ENCODE measurements around the gene ITPK1.
A peak's percentile ranks its signal among the peaks of the same experiment; 100 is the strongest.

Gene ITPK1

DNA sequence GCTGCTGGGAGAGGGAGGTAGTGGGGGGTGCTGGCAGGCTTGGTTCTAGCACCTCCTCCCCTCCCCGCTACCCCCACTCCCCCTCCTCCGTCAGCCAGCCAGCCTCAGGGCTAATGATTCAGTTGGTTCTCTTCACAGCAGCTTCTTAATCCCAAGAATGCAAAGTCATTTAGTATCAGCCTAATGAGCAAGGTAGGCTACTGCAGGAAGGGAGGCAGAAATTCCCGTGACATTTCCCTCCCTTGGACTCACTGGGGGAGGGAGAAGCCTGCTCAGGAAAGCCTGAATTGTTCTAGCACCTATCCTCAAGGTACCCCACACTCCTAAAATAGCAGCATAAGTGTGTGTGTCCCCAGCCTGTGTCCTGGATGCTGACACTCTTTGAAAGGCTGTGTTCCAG lies 29.8 kb downstream of the ITPK1 start:
- DNase-seq (ENCODE audit: low read depth in 2 of 3, low spot score in 1 of 3), result no peak

DNA sequence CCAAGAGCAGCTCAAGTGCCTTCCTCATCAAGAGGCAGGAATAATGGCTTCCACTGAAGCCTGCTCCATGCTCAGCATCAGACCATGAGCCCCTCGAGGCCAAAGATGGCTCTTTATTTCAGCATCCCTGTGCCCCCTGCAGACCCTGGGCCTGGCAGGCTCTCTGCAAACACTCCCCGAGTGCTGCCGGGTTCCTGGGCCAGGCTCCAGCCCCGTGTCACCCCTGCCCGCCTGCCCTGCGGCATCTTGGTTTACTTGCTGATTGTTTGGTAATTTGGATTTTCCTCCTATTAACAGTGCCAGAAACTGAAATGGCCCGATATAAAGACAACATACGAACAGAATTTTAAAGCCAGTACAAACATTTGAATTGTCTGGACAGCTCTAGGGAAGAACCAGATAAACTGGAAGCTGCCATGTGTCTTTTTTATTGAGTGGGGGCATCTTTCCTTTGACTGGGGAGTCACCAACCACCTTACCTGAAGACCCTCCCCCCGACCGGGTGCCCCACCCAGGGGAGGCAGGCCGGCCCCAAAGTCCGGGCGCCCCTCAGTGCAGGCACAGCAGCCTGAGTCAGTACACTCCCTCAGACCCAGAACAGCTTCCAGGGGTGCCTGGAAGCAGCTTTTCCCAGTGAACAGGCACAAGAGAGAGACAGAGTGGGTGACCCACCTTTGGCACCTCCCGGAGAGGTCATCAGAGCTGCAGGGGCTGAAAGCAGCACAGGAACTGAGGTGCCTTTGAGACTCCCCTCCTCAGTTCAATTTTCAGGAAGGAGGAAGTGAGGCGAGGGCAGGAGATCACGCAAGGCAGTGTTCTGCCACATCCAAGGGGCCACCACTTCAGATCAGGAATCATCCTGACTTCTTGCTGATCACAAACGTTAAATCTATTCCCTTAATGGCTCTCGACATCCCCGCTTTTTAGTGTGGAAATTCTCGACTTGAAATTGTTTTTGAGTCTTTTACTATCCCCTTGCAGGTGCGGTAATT lies 30.6 kb downstream of the ITPK1 start:
- DNase-seq (ENCODE audit: low read depth in 2 of 3, low spot score in 1 of 3), result no peak

DNA sequence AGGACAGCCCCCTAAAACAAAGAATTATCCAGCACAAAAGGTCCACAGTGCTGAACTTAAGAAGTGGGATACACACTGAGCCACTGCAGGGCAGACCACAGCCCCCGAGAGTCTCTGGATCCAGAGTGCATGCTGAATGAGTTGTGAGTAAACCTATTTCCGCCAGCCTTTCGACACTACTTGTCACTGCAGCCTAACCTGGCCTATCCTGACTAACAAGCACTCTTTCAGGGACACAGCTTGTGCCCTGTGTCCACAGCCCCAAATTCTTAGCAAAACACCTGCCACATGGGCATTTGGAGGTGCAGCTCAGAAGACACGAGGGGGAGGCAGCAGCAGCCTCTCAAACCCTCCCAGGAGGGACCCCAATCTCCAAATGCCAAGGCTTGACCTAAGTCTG lies 31.3 kb downstream of the ITPK1 start:
- no peak for DNase-seq (ENCODE audit: low read depth in 2 of 3, low spot score in 1 of 3)

DNA sequence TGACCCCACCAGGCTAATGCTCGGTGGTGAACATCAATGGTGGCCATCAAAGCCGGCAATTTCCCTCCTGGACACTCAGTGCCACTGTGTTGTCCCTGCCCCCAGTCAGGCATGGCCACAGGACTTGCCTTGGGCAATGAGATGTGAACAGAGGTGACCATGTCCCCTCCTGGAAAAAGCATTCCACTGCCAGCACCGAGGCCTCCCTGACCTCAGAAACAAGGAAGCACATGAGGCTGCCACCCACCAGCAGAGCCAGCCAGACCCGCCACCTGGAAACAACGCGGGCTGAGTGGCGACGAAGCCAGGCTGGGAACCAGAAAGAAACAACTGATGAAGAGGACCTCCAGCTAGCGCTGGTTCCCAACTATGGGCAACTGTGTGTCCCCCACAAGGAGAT lies 31.8 kb downstream of the ITPK1 start:
- DNase-seq (ENCODE audit: low read depth in 2 of 3, low spot score in 1 of 3), result no peak

DNA sequence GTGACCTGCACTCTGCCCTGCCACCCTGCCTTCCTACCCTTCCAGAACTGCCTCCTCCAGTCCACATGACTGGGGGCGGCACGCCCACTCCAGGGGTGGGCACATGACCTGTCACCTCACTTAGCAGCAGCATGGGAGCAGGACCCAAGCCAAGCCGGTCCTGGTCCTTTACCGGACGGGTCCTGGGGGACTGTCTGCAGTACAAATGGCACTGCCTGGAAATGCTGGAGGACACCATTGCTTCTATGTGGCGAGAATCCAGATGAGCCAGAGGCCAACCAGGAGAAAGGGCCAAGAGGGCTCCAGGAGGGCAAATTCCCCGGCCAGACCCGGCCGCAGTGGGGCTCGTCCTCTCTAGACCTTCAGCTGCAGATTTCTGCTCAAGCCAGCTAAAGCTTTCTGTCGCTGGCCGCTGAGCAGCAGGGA lies 33.1 kb downstream of the ITPK1 start:
- DNase-seq (ENCODE audit: low read depth in 2 of 3, low spot score in 1 of 3), result no peak

DNA sequence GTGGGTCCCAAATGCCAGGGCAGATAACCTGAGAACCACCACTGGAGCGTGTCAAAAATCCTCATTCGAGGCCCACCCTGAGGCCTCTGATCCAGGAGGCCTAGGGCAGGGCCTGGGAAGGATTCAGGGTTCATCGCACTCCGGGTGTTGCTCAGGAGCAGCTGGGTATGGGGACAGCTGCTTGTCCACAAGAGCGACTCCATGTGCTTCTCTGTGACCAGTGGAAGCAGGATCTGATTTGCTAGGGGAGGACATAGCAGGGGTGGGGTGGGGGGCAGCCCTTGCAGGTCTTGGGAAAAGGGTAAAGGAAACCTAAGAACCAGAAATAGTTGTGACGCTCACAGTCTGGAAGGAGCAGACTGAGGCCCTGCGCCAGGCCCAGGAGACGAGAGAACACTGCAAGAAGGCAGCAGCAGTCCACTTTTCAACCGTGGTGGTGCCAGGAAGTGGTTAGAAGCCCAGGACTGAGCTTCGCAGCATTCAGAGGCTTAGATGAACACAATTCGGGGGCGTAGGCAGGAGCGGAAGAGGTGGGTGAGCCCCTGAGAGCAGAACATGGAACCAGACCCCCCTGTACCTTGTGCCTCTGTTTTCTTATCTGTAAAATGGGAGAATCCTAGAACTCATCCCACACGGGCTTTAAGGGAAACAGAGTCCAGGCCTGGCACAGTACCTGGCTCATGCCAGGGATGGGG lies 33.7 kb downstream of the ITPK1 start:
- peak in 2 of 3 donors; percentile 3 to 7 for DNase-seq (ENCODE audit: low read depth in 2 of 3, low spot score in 1 of 3)

DNA sequence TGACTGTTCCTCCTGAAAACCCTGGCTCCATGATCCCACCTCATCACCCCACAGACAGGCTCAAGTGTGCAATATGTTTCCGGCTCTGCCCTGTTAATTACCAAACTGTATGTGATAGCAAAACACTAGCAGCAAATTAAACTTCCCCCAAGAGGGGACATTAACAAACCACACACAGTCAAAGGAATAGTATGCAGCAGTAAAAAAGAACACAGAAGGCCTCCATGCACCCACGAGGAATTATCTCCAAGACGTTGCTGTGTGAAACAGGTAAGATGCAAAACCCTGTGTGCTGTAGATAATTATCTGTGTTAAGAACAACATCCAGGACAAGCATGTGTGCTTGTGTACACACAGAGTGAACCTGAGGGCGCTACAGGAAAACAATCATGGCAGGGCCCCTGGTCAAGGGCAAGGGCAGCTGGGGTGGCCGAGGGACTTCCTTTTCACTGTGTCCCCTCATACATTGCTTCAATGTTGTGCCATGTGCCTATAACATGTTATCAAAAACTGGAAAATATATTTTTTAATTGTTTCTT lies 35.8 kb downstream of the ITPK1 start:
- DNase-seq (ENCODE audit: low read depth in 2 of 3, low spot score in 1 of 3), result no peak

DNA sequence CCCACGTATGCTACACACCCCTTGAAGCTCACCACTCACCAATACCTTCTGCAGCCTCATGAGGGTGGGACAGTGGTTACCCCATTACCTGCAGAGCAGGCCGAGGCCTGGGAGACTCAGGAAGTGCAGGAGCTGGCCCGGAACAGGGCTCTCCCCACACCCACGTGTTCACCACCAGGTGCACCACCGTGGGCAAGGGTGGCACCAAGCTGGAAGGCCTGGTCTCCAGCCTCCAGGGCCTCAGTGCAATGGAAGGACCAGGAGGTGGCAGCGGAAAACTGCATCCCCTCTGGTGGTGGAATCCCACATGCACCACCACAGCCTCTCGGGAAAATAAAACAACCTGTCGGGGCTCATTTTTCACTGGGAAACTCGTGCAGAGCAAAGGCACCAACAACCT lies 36.4 kb downstream of the ITPK1 start:
- DNase-seq (ENCODE audit: low read depth in 2 of 3, low spot score in 1 of 3), result no peak

DNA sequence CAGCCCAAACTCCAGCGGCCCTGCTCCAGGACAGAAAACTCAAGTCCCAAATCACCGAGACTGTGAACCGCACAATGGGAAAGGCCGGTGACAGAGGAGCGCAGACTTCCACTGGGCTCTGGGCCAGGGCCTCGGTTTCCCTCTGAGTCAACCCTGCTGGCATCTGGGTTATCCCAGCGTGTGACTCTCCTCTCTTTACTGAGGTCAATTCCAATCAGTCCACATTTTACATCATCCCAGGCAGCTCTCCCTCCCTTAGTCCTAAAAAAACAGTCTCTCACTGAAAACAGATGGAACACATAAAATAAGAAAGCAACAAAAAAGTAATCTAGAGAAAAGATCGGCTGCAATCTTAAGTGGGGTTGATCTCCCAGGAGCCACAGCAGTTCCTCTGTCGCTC lies 36.9 kb downstream of the ITPK1 start:
- DNase-seq (ENCODE audit: low read depth in 2 of 3, low spot score in 1 of 3), result no peak

DNA sequence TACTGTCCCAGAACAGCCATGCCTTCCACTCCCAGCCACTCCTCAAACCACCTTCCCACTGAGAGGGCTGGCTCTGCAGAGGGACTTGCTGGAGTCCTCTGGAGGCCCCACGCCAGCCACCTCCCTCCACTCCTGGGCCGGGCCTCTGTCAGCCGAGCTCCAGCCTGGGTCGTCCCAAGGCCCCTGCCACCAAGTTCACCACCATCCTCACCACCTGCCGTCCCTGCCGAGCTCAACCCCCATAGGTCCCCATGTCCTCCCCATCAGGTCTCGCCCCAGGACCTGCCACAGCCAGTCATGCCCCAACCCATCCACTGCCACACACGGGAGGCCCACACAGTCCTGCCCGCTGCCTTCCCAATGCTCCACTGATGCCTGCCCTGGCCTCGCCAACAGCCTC lies 39.0 kb downstream of the ITPK1 start:
- no peak for DNase-seq (ENCODE audit: low read depth in 2 of 3, low spot score in 1 of 3)

DNA sequence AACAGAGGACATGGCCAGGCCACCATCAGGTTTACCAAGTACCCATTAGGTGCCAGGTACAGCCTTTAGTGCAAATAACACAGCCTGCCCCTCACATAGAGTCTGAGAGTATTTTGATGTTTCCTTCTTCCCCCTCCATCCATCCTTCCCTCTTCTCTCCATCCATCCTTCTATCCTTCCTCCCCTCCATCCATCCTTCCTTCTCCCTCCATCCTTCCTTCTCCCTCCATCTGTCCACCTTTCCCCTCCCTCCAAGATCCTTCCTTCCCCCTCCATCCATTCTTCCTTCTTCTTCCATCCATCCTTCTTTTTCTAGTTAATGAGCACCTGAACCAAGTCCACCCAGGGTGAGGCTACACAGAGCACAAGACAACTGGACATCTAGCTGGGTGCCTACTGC lies 39.8 kb downstream of the ITPK1 start:
- no peak for DNase-seq (ENCODE audit: low read depth in 2 of 3, low spot score in 1 of 3)

DNA sequence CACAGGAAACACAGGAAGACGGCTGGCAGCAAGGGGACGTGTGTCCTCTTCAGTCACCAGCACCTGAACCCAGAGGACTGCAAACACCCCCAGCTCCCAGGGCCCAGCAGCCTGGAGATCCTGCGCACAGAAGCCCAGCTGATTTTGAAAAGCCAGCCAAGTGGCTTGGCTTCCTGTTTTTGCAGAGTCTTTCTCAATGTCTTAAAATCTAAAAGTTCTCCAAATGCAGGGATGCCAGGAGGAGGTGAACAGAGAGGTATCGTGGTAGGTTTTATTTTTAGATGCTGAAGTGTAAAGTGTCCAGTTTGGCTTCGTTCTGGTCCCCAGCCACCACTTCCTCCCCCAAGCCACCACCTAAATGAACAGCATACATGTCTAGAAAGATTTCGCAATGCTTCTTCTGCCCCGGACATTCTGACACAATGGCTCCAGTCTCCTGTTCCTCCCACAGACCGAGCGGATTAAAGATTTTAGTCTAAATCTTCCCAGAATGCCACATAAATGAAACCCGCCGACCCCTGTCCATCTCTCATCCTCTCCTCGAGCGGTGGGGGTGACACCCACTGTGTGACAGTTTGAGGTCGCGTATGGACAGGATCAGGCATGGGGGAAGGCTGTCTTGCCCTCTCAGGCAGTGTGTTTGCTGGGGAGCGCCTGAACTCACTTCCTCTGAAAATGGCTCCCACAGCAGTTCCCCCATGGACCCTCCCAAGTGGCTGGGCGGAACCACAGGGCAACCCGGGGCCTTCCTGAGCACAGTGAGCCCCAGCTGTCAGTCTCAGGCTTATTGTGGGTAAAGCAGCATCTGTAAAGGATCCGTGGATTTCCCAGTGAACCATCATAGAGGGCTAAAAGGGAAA lies 41.6 kb downstream of the ITPK1 start:
- DNase-seq (ENCODE audit: low read depth in 2 of 3, low spot score in 1 of 3), result no peak

DNA sequence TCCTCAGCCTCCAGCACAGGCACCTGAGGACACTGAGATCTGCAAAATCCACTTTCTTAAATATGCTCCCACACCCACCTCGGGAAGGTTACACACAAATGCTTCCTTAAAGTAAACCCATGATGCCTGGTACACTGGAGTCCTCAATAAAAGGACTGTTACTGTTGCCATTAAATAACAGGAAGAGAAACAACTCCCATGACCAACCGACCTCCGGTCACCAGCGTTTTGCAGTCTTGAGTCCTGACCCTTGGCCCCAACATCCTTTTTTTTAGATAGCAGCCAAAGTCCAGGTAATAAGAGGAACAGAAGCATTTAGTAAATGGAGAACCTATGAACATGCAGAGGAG lies 42.4 kb downstream of the ITPK1 start:
- DNase-seq (ENCODE audit: low read depth in 2 of 3, low spot score in 1 of 3), result no peak

DNA sequence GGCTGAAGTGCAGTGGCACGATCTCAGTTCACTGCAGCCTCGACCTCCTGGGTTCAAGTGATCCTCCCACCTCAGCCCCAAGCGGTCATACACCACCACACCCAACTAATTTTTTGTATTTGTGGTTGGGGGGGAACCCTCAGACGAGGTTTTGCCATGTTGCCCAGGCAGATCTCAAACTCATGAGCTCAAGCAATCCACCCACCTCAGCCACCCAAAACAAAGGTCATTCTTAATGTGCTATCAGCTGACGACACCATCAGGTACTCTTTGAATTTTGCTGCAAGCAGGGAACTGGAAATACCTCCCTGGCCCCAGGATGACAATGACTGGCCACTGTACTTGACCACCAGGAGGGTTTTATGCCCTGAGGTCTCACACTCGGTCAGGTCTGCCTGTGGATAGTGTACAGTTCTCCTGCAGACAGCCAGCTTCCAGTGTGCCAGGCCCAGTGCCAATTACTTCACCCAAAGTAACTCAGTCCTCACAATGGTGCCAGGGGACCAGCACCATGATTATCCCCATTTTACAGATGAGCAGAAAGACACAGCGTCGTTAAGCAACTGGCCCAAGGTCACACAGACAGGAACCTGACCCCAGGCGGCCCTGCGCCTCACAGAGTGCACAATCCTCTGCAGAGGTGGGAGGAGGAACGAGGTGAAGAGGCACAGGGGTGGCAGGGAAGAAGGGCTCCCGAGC lies 42.9 kb downstream of the ITPK1 start:
- no peak for DNase-seq (ENCODE audit: low read depth in 2 of 3, low spot score in 1 of 3)

DNA sequence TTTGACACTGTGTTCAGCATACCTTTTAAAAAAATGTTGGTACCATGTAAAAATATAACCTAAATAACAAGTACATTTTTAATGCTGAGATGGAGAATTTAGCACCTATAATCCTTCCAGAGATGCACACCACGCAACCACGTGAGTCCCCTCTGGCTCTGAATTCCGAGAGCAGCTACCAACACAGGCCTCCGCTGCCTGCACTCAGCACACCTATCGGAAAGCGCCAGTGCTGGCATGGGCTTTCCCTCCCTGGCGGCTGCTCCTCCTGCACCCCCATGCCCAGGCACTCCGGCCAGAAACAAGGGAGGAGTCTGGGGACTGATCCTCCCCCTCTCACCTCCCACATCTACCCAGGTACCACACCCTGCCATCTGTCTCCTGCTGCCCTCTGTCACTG lies 47.0 kb downstream of the ITPK1 start:
- no peak for DNase-seq (ENCODE audit: low read depth in 2 of 3, low spot score in 1 of 3)

DNA sequence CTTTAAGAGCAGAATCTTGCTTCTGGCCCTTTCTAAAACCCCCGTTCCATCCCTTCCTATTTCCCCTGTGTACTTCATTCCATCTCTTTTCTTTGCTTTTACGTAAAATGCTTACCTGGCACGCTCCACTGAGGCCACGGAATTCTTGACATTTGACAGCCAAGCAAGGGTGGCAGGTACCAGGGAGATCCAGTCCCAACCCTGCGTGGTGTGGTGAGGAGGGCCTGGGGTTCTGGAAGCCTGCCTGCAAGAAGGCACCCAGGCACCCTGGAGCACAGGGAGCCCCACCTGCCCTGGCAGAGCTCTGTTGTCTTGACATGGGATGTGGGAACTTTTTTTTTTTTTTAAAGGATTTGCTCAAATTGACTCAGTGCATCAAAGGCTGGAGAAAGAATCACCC lies 48.6 kb downstream of the ITPK1 start:
- no peak for DNase-seq (ENCODE audit: low read depth in 2 of 3, low spot score in 1 of 3)

DNA sequence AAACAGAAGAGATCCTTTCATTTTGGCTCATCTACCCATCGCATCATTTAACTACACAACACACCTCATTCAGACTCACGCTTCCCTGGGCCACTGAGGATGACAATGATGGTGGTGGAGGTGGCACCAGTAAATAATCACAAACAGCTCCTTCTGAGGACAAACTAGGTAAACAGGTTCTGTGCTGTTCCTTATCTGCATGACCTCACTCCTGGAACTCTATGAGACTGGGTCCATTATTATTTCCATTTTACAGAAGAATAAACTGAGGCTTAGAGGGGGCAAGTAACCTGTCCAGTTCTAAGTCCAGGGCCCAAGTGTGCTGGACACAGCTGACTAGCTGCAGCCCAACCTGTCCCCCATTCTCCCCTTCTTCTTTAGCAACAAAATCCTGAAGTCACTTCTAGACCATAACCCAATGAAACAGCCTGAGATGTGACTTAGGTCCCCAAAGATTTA lies 50.4 kb downstream of the ITPK1 start:
- DNase-seq (ENCODE audit: low read depth in 2 of 3, low spot score in 1 of 3), result no peak

DNA sequence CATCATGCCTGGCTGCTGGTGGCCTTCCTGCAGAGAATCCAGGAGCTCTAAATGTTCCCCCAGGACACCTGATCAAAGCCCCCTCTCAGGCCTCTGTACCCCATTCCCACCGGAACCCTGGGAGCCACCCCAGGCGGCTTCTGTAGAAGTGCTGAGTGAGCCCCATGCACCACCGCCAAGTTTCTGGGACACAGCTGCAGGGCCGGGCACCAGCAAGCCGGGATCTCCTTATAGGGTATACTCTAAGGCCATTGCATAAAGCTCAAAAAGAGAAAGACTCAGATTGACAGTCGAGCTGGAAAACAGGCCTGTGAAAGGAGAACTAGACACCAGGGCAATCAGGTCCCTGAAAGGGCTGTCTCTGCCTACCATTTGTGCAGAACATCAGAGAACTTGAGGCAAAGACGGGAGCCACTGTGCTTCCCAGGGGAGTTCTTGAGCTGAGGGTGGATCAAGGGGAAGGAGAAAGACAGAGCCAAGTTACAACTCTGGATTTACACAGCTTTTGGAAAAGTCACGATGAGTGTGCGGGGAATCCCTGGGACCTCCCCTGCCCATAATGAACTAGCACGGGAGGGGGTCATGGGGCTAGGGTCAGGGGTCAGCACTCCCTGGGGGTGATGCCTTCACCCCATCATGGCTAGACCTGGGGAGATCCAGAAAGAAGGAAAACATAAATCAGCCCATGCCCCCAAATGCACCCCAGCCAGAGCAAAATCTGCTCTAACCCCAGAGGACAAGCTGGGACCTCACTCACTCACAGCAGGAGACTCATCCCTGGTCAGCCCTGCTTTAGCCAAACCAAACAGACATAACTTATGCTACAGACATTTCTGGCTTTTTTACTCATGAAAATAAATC lies 51.1 kb downstream of the ITPK1 start:
- no peak for DNase-seq (ENCODE audit: low read depth in 2 of 3, low spot score in 1 of 3)

DNA sequence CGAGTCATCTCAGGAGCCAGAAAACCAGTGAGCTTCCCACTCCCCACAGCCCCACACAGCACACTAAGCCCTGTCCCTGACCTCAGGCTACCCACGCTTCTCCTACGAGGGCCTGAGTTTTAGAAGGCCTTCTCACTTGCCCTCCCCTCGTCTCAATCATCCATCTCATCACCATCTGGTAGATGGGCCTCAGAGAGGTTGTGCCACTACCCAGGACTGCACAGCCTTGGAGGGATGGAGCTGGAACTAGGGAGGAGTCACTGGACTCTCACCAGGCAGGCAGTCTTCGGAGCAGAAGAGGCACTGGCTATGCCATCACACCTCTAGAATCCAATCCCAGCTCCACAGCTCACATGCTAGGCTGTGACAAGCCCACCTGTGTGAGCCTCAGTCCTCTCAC lies 52.3 kb downstream of the ITPK1 start:
- no peak for DNase-seq (ENCODE audit: low read depth in 2 of 3, low spot score in 1 of 3)

DNA sequence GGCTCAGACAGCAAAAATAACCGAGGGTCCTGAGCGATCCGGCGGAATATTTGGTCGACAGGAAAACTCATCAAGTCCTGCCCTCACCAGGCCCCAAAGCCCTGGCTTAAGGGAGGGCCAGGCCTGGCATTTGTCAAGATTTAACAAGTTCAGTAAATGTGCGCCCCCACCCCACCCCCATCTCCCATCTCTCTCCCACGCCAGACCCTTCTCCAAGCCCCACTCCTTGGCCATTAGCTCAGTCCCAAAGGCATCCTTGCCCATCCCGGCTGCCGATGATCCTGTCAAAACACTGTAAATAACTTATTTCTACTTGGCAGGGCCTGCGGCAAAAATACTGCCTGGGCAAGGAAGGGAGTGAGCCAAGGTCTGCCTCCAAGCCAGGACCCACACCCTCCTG lies 52.8 kb downstream of the ITPK1 start:
- no peak for DNase-seq (ENCODE audit: low read depth in 2 of 3, low spot score in 1 of 3)

All from stimulated activated CD4-positive, alpha-beta T cell treated with anti-CD3 and anti-CD28 coated beads, Interleukin-12 subunit alpha, Interleukin-12 subunit beta, amount 100 ng/mL, for 48 hours (primary cell).